ENCODE data around the gene RAPGEF5.
"Not testable (repeated sequence)": the region's sequence is repeated elsewhere in the genome, so short reads cannot be mapped to it uniquely, and the experiment has no call there.

The RAPGEF5 gene

GRCh38 chr7:22082553-22082885 is 274.4 kb downstream of the RAPGEF5 start:
- no peak for DNase-seq (ENCODE audit: low spot score)

DNA sequence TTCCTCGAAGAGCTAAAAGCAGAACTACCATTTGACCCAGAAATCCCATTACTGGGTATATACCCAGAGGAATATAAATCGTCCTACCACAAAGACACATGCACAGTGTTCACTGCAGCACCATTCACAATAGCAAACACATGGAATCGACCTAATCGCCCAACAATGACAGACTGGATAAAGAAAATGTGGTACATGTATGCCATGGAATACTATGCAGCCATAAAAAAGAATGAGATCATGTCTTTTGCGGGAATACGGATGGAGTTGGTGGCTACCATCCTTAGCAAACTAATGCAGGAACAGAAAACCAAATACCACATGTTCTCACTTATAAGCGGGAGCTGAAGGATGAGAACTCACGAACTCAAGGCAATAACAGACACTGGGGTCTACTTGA is 276.7 kb downstream of the RAPGEF5 start:
- DNase-seq (ENCODE audit: low spot score): not testable (repeated sequence)

DNA sequence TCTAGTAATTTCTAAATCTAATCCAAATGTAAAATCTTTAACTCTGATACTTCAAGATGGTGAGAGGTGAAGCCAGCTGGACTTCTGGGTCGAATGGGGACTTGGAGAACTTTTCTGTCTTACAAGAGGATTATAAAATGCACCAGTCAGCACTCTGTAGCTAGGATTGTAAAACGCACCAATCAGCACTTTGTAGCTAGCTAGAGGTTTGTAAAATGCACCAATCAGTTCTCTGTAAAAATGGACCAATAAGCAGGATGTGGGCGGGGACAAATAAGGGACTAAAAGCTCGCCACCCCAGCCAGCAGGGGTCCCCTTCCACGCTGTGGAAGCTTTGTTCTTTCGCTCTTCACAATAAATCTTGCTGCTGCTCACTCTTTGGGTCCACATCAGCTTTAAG is 278.1 kb downstream of the RAPGEF5 start:
- DNase-seq (ENCODE audit: low spot score): not testable (repeated sequence)

GRCh38 chr7:22075561-22075960 is 281.4 kb downstream of the RAPGEF5 start:
- no peak for DNase-seq (ENCODE audit: low spot score)

DNA sequence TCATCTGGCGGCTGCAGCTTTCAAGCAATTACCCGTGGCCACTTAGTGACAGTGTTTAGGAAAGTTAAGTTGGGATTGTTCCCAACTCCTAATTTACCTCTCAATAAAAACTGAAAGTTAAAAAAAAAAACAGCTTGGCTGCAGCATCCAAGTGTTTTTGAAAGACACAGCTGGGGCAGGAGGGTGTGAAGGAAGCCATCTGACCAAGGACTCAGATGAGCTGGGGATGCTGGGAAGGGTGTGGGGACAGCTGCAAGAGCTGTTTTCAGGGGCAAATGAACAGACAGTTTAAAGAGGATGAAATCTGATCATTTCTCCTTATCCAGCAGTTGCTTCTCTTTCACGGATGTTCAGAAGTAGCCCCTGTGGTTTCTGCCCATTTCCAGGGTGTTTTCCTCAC is 282.1 kb downstream of the RAPGEF5 start:
- no peak for DNase-seq (ENCODE audit: low spot score)
